Mesothelial cell of epicardium (in vitro differentiated cells): ENCODE results near the gene RIF1. TPM values are rescaled to one million over a fixed set of nuclear protein-coding genes. Genes with fewer than 3 reads are reported as not detected.
A peak's percentile ranks its signal among the peaks of the same experiment; 100 is the strongest.

Experiments used
- DNase-seq, 2 experiments: peaks; one replicate each; pipeline ENCODE4 v3.0.0; 2021; ENCODE audit warnings: low spot score in 2 of 2; ENCODE audit not compliant: unreplicated experiment in 2 of 2
- H3K27ac Mint-ChIP-seq: 2 replicates; pipeline ENCODE4 v1.8.0; 2021; ENCODE audit warnings: mixed read lengths
- H3K27me3 Mint-ChIP-seq: 2 replicates; pipeline ENCODE4 v1.8.0; 2021; ENCODE audit warnings: low read depth, mixed read lengths
- H3K36me3 Mint-ChIP-seq: 2 replicates; pipeline ENCODE4 v1.8.0; 2021; ENCODE audit warnings: mixed read lengths
- H3K4me1 Mint-ChIP-seq: 2 replicates; pipeline ENCODE4 v1.8.0; 2021; ENCODE audit warnings: mixed read lengths
- H3K4me3 Mint-ChIP-seq: 2 replicates; pipeline ENCODE4 v1.8.0; 2021; ENCODE audit warnings: mild to moderate bottlenecking, moderate library complexity, mixed read lengths
- H3K9me3 Mint-ChIP-seq: 2 replicates; pipeline ENCODE4 v1.8.0; 2021; ENCODE audit warnings: mixed read lengths
- total RNA-seq: library from RNA; stranded (reverse); gene quantifications from 3 replicates; pipeline ENCODE4 v1.2.1, GENCODE V29; 2021
- TF ChIP-seq, protein P1 (sequence below): fragments of 200-600 bp; sonication (generic); IDR thresholded peaks from one replicate; pipeline ENCODE4 v1.5.0; 2021; ENCODE audit warnings: antibody characterized with exemption; ENCODE audit not compliant: unreplicated experiment

Gene RIF1
- total RNA-seq, 1 donor from 2014 or later, result 59.1 TPM

- Mint-ChIP-seq H3K36me3 (peaks cover 73% of the 10 kb centered on the region), H3K9me3 (peaks cover 1% of the 10 kb centered on the region), H3K27ac (no peak overlapping the region), H3K27me3 (no peaks in the 10 kb centered on the region), H3K4me3 (no peak overlapping the region), H3K4me1 (no peaks in the 10 kb centered on the region)
- TF ChIP-seq, protein P1, sequence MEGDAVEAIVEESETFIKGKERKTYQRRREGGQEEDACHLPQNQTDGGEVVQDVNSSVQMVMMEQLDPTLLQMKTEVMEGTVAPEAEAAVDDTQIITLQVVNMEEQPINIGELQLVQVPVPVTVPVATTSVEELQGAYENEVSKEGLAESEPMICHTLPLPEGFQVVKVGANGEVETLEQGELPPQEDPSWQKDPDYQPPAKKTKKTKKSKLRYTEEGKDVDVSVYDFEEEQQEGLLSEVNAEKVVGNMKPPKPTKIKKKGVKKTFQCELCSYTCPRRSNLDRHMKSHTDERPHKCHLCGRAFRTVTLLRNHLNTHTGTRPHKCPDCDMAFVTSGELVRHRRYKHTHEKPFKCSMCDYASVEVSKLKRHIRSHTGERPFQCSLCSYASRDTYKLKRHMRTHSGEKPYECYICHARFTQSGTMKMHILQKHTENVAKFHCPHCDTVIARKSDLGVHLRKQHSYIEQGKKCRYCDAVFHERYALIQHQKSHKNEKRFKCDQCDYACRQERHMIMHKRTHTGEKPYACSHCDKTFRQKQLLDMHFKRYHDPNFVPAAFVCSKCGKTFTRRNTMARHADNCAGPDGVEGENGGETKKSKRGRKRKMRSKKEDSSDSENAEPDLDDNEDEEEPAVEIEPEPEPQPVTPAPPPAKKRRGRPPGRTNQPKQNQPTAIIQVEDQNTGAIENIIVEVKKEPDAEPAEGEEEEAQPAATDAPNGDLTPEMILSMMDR, result no peak
- DNase-seq, result no peak
These were observed 56.1 kb downstream of the RIF1 start for GRCh38 chr2:151465771-151466170.

DNA sequence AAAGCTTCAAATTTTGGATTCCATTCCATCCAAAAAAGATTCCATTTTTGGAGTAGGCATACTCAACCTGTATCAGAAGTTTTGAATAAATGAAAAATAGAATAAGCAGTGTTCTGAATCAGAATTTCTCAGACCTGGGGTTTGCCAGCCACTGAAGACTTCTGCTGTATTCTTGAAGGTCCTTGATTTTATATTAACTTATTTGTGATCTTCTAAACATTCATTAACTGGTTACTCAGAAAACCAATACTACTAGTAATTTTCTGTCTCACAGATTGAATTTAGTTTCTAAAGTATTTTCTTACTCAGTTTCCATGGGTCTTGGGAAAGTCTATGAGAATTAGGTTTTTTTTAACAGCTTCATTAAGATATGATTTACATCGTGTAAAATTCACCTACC lies 60.9 kb downstream of the RIF1 start:
- Mint-ChIP-seq H3K9me3 (peaks cover 9% of the 10 kb centered on the region), H3K4me3 (no peak overlapping the region), H3K4me1 (no peaks in the 10 kb centered on the region), H3K36me3 (peaks cover 69% of the 10 kb centered on the region), H3K27me3 (no peaks in the 10 kb centered on the region), H3K27ac (no peak overlapping the region)
- DNase-seq, result no peak
- TF ChIP-seq, protein P1, result no peak

GRCh38 chr2:151472966-151473365 lies 63.3 kb downstream of the RIF1 start:
- Mint-ChIP-seq H3K27me3 (no peaks in the 10 kb centered on the region), H3K36me3 (peaks cover 74% of the 10 kb centered on the region), H3K4me1 (no peaks in the 10 kb centered on the region), H3K27ac (no peak overlapping the region), H3K4me3 (no peak overlapping the region), H3K9me3 (peaks cover 9% of the 10 kb centered on the region)
- TF ChIP-seq, protein P1, result no peak
- DNase-seq, result no peak

- peaks cover 62% of the 10 kb centered on the region for H3K36me3 Mint-ChIP-seq
- TF ChIP-seq, protein P1, result no peak
- H3K27ac Mint-ChIP-seq, result peak overlapping the region; percentile 21
- H3K27me3 Mint-ChIP-seq, result no peaks in the 10 kb centered on the region
- H3K4me1 Mint-ChIP-seq, result no peaks in the 10 kb centered on the region
- H3K4me3 Mint-ChIP-seq, result no peak overlapping the region
- H3K9me3 Mint-ChIP-seq, result peaks cover 9% of the 10 kb centered on the region
- DNase-seq, result no peak
These were observed 65.4 kb downstream of the RIF1 start for GRCh38 chr2:151475071-151475470.

DNA sequence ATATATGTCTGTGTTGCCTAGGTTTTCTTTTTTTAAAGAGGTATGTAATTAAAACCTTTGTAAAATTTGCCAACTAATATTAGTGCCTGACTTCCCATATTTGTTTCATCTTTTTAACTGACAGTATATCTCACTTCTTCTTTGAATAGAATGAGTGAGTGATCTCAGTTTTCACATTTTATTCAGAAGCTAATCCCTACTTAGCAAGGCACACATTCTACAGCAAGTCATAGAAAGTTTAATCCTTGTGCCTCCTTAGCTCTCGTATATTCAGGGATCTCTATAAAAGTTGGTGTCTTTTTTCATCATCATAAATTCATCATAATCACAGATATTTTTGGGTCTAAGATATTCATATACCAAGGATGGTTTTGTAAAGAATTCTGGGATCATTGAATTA lies 66.6 kb downstream of the RIF1 start:
- Mint-ChIP-seq H3K4me3 (no peak overlapping the region), H3K36me3 (peaks cover 54% of the 10 kb centered on the region)

GRCh38 chr2:151478011-151478410 lies 68.3 kb downstream of the RIF1 start:
- Mint-ChIP-seq H3K36me3 (peaks cover 48% of the 10 kb centered on the region), H3K4me1 (no peaks in the 10 kb centered on the region)
- no peak for DNase-seq

More for the DNA sequence above, 66.6 kb downstream of the RIF1 start:
- TF ChIP-seq, protein P1, result no peak
- DNase-seq, result no peak
- Mint-ChIP-seq H3K9me3 (peaks cover 3% of the 10 kb centered on the region), H3K4me1 (no peaks in the 10 kb centered on the region), H3K27me3 (no peaks in the 10 kb centered on the region), H3K27ac (peak overlapping the region; percentile 64)

More at GRCh38 chr2:151478011-151478410, 68.3 kb downstream of the RIF1 start:
- Mint-ChIP-seq H3K27me3 (no peaks in the 10 kb centered on the region), H3K27ac (no peak overlapping the region), H3K4me3 (no peak overlapping the region), H3K9me3 (no peaks in the 10 kb centered on the region)
- TF ChIP-seq, protein P1, result no peak
